Neural cell (in vitro differentiated cells): ENCODE measurements around the gene SDSL. TPM values are rescaled to one million over a fixed set of nuclear protein-coding genes. Genes with fewer than 3 reads are reported as not detected.

Experiments
- H2AFZ ChIP-seq: fragments of 200-600, 300-800 bp; sonication (generic), shearing (Covaris generic); 2 replicates; pipeline ENCODE4 v1.6.0; 2014; ENCODE audit warnings: low read depth, mild to moderate bottlenecking, antibody characterized with exemption, low read length, moderate library complexity
- H3F3A ChIP-seq: fragments of 200-600 bp; shearing (Covaris generic); 2 replicates; pipeline ENCODE4 v1.6.1; 2016; ENCODE audit warnings: mild to moderate bottlenecking, moderate library complexity, mixed read lengths, antibody characterized with exemption, low read length; ENCODE audit not compliant: insufficient read depth, poor library complexity, severe bottlenecking
- H3K27ac ChIP-seq: fragments of 200-600, 300-800 bp; sonication (generic), shearing (Covaris generic); 2 replicates; pipeline ENCODE4 v1.5.1; 2014; ENCODE audit warnings: mild to moderate bottlenecking, low read length, moderate library complexity
- H3K27me3 ChIP-seq: fragments of 300-800, 200-600 bp; sonication (generic), shearing (Covaris generic); 2 replicates; pipeline ENCODE4 v1.6.0; 2014; ENCODE audit warnings: mild to moderate bottlenecking, low read depth, low read length, moderate library complexity; ENCODE audit not compliant: insufficient read depth
- H3K36me3 ChIP-seq: fragments of 300-800, 200-600 bp; sonication (generic), shearing (Covaris generic); 2 replicates; pipeline ENCODE4 v1.5.1; 2014; ENCODE audit warnings: mild to moderate bottlenecking, antibody characterized with exemption, low read length, moderate library complexity; ENCODE audit not compliant: insufficient read depth
- H3K4me2 ChIP-seq: fragments of 300-800, 200-600 bp; sonication (generic), shearing (Covaris generic); 2 replicates; pipeline ENCODE4 v1.6.0; 2014; ENCODE audit warnings: mild to moderate bottlenecking, low read length
- H3K4me3 ChIP-seq: fragments of 300-800, 200-600 bp; sonication (generic), shearing (Covaris generic); 2 replicates; pipeline ENCODE4 v1.5.1; 2014; ENCODE audit warnings: mild to moderate bottlenecking, low read length, moderate library complexity
- H3K79me2 ChIP-seq: fragments of 200-600 bp; shearing (Covaris generic); replicated peaks from 2 replicates; pipeline ENCODE4 v1.6.0; 2014; ENCODE audit warnings: mild to moderate bottlenecking, low read length, moderate library complexity; ENCODE audit not compliant: insufficient read depth
- H3K9ac ChIP-seq: fragments of 300-800, 200-600 bp; sonication (generic), shearing (Covaris generic); 2 replicates; pipeline ENCODE4 v1.6.1; 2016; ENCODE audit warnings: mild to moderate bottlenecking, low read length, mixed read lengths
- H3K9me2 ChIP-seq: fragments of 200-600 bp; shearing (Covaris generic); 2 replicates; pipeline ENCODE4 v1.6.1; 2016; ENCODE audit warnings: mild to moderate bottlenecking, low read length, mixed read lengths; ENCODE audit not compliant: insufficient read depth
- H3K9me3 ChIP-seq: fragments of 200-600, 300-800 bp; sonication (generic), shearing (Covaris generic); 2 replicates; pipeline ENCODE4 v1.6.1; 2016; ENCODE audit warnings: mild to moderate bottlenecking, mixed run types, low read length, moderate library complexity, mixed read lengths
- H4K20me1 ChIP-seq: fragments of 200-600 bp; shearing (Covaris generic); 2 replicates; pipeline ENCODE4 v1.6.1; 2016; ENCODE audit warnings: mild to moderate bottlenecking, mixed run types; ENCODE audit not compliant: insufficient read depth
- CTCF ChIP-seq: fragments of 450-650 bp; IDR thresholded peaks from 2 replicates; pipeline ENCODE4 v1.5.1; 2014; ENCODE audit warnings: antibody characterized with exemption, mild to moderate bottlenecking, moderate library complexity; ENCODE audit not compliant: poor library complexity, severe bottlenecking
- EP300 ChIP-seq: fragments of 450-650 bp; conservative IDR thresholded peaks from 2 replicates; pipeline ENCODE4 v1.6.1; 2014; ENCODE audit warnings: antibody characterized with exemption, mild to moderate bottlenecking, moderate library complexity; ENCODE audit not compliant: poor library complexity, severe bottlenecking
- EZH2 ChIP-seq: fragments of 200-600, 300-800 bp; shearing (Covaris generic), sonication (generic); IDR thresholded peaks from 2 replicates; pipeline ENCODE4 v1.6.1; 2014; ENCODE audit warnings: antibody characterized with exemption, low read length, borderline replicate concordance, mild to moderate bottlenecking; ENCODE audit not compliant: insufficient read depth, poor library complexity, severe bottlenecking
- MXI1 ChIP-seq: fragments of 450-650 bp; conservative IDR thresholded peaks from 2 replicates; pipeline ENCODE4 v1.6.1; 2014; ENCODE audit warnings: antibody characterized with exemption, mild to moderate bottlenecking; ENCODE audit not compliant: poor library complexity, severe bottlenecking
- POLR2AphosphoS5 ChIP-seq: IDR thresholded peaks from 2 replicates; pipeline ENCODE4 v1.6.1; 2012
- RAD21 ChIP-seq: fragments of 450-650 bp; conservative IDR thresholded peaks from 2 replicates; pipeline ENCODE4 v1.6.1; 2014; ENCODE audit warnings: antibody characterized with exemption, mild to moderate bottlenecking, moderate library complexity
- REST ChIP-seq: IDR thresholded peaks from 2 replicates; pipeline ENCODE4 v1.6.1; 2012; ENCODE audit warnings: borderline replicate concordance
- SMC3 ChIP-seq: fragments of 450-650 bp; conservative IDR thresholded peaks from 2 replicates; pipeline ENCODE4 v1.6.1; 2014; ENCODE audit warnings: antibody characterized with exemption, mild to moderate bottlenecking, moderate library complexity; ENCODE audit not compliant: poor library complexity
- TAF1 ChIP-seq: IDR thresholded peaks from 2 replicates; pipeline ENCODE4 v1.6.1; 2012; ENCODE audit warnings: low read depth
- polyA plus RNA-seq: library from polyadenylated mRNA; depleted of rRNA; stranded (reverse); fragments of >200 nt; gene quantifications from 2 replicates; pipeline ENCODE4 v1.2.3, GENCODE V29; 2014

Gene SDSL
- polyA plus RNA-seq, 1 donor from 2014 or later: 2.7 TPM

- no peaks in the 10 kb centered on the region for H3K79me2 ChIP-seq
Observed at GRCh38 chr12:113440947-113441782, 19.0 kb downstream of the SDSL start.

More at GRCh38 chr12:113440947-113441782, 19.0 kb downstream of the SDSL start:
- Histone ChIP-seq H3K9ac (no peak overlapping the region), H2AFZ (no peak overlapping the region), H3K36me3 (no peaks in the 10 kb centered on the region), H3K9me2 (no peaks in the 10 kb centered on the region), H4K20me1 (no peaks in the 10 kb centered on the region), H3K27me3 (no peaks in the 10 kb centered on the region), H3K9me3 (no peaks in the 10 kb centered on the region), H3F3A (no peaks in the 10 kb centered on the region), H3K27ac (no peak overlapping the region), H3K4me3 (no peak overlapping the region), H3K4me2 (no peak overlapping the region)
- no peak for TF ChIP-seq EZH2
- TF ChIP-seq TAF1: no peak
- TF ChIP-seq REST: no peak
- no peak for TF ChIP-seq POLR2AphosphoS5
- no peak for TF ChIP-seq CTCF
- TF ChIP-seq RAD21: no peak
- TF ChIP-seq MXI1: no peak
- no peak for TF ChIP-seq EP300
- no peak for TF ChIP-seq SMC3
